GM12878 (cell line): ENCODE results near the gene CDC27. TPM values are rescaled to one million over a fixed set of nuclear protein-coding genes. Genes with fewer than 3 reads are reported as not detected.

Experiments
- ATAC-seq: fragments of 200-7000 bp; cut with Tn5 transposase; 3 replicates; pipeline ENCODE4 v1.9.1; 2020; ENCODE audit warnings: mild to moderate bottlenecking, moderate library complexity
- BruUV-seq: library from RNA; stranded (reverse); fragments of 400-500 nt; replicated peaks from 2 replicates; lab custom pipeline; 2021; lab: Mats Ljungman, UMichigan
- CTCF ChIA-PET: fragments of 300-600 bp; sonication (Branson Sonifier 250); formaldehyde crosslinking; extraction: SDS; loops from one replicate; lab custom pipeline; 2021; ENCODE audit warnings: inconsistent platforms; lab: Yijun Ruan, JAX
- POLR2A ChIA-PET: fragments of 350-600 bp; formaldehyde crosslinking; extraction: SDS; loops from one replicate; lab custom pipeline; 2021; ENCODE audit warnings: inconsistent platforms; lab: Charles Lee
- RAD21 ChIA-PET: fragments of 300-600 bp; sonication (Branson Sonifier 250); formaldehyde crosslinking; loops from one replicate; lab custom pipeline; 2023; ENCODE audit warnings: antibody characterized with exemption; ENCODE audit not compliant: unreplicated experiment; lab: Charles Lee
- SMC1A ChIA-PET: fragments of 300-600 bp; sonication (Branson Sonifier 250); formaldehyde crosslinking; loops from one replicate; lab custom pipeline; 2023; ENCODE audit not compliant: unreplicated experiment, uncharacterized antibody; lab: Charles Lee
- DNase-seq: peaks from one replicate; pipeline ENCODE4 v3.0.0-alpha.2; 2011; ENCODE audit warnings: low read depth, low spot score
- FAIRE-seq: peaks from 3 replicates; lab custom pipeline; 2011; peaks lifted over from hg19 to GRCh38; lab: Jason Lieb, UNC
- H2AFZ ChIP-seq: 2 replicates; pipeline ENCODE4 v1.6.0; 2011; ENCODE audit warnings: low read depth, low read length, control low read depth; ENCODE audit not compliant: control insufficient read depth
- H3K27ac ChIP-seq: 2 replicates; pipeline ENCODE4 v1.5.1; 2011; ENCODE audit warnings: control low read depth; ENCODE audit not compliant: control insufficient read depth, insufficient read depth
- H3K27me3 ChIP-seq, 2 experiments: replicated peaks in 1 of 2; 2 replicates each; pipeline versions ENCODE4 v1.6.0 to v1.6.1; 2011; ENCODE audit warnings: low read length in 1 of 2; ENCODE audit not compliant: control insufficient read depth in 2 of 2, insufficient read depth in 2 of 2
- H3K36me3 ChIP-seq, 2 experiments: 2 replicates each; pipeline ENCODE4 v1.5.1; 2011; ENCODE audit warnings: low read length in 1 of 2; ENCODE audit not compliant: control insufficient read depth in 2 of 2, insufficient read depth in 2 of 2
- H3K4me1 ChIP-seq: 2 replicates; pipeline ENCODE4 v1.6.1; 2011; ENCODE audit warnings: mild to moderate bottlenecking, low read length, moderate library complexity, mixed read lengths; ENCODE audit not compliant: control insufficient read depth, insufficient read depth
- H3K4me2 ChIP-seq: 2 replicates; pipeline ENCODE4 v1.6.0; 2011; ENCODE audit warnings: control low read depth; ENCODE audit not compliant: control insufficient read depth, insufficient read depth
- H3K4me3 ChIP-seq: fragments of 200-600 bp; sonication (generic); 2 replicates; pipeline ENCODE4 v1.5.1; 2016
- H3K79me2 ChIP-seq: 2 replicates; pipeline ENCODE4 v1.6.0; 2011; ENCODE audit warnings: low read length; ENCODE audit not compliant: control insufficient read depth, insufficient read depth
- H3K9ac ChIP-seq: 2 replicates; pipeline ENCODE4 v1.8.0; 2011; ENCODE audit warnings: low read length, control low read depth, mixed read lengths; ENCODE audit not compliant: control insufficient read depth, insufficient read depth
- H3K9me3 ChIP-seq: replicated peaks from 3 replicates; pipeline ENCODE4 v1.5.1; 2011; ENCODE audit warnings: mild to moderate bottlenecking, low read length; ENCODE audit not compliant: control insufficient read depth, insufficient read depth
- H4K20me1 ChIP-seq: 2 replicates; pipeline ENCODE4 v1.6.0; 2011; ENCODE audit not compliant: control insufficient read depth, insufficient read depth
- CHD2 ChIP-seq: IDR thresholded peaks from 2 replicates; pipeline ENCODE4 v1.6.1; 2011; ENCODE audit warnings: low read depth, low read length, improper control_type of control experiment, borderline replicate concordance
- HCFC1 ChIP-seq: fragments of 150-350 bp; IDR thresholded peaks from 2 replicates; pipeline ENCODE4 v1.6.1; 2014; ENCODE audit warnings: low read length
- HDGF ChIP-seq: fragments of 450-650 bp; IDR thresholded peaks from 2 replicates; pipeline ENCODE4 v1.6.1; 2016; ENCODE audit warnings: antibody characterized with exemption
- HSF1 ChIP-seq: fragments of 150-350 bp; IDR thresholded peaks from 2 replicates; pipeline ENCODE4 v1.6.1; 2014; ENCODE audit warnings: mild to moderate bottlenecking, low read depth, low read length
- IKZF2 ChIP-seq, 2 experiments: fragments of 450-650 bp; IDR thresholded peaks; 2 replicates each; pipeline ENCODE4 v1.6.1; 2017; ENCODE audit warnings: mild to moderate bottlenecking in 2 of 2, moderate library complexity in 2 of 2
- JUND ChIP-seq: IDR thresholded peaks from 2 replicates; pipeline ENCODE4 v1.6.1; 2012; ENCODE audit warnings: low read depth, mild to moderate bottlenecking, low read length, improper control_type of control experiment, moderate library complexity
- RAD21 ChIP-seq: IDR thresholded peaks from 2 replicates; pipeline ENCODE4 v1.6.1; 2011; ENCODE audit warnings: mild to moderate bottlenecking, low read depth, low read length, moderate library complexity; ENCODE audit not compliant: insufficient read depth
- RB1 ChIP-seq: fragments of 450-650 bp; formaldehyde crosslinking; IDR thresholded peaks from 2 replicates; pipeline ENCODE4 v1.6.1; 2017; ENCODE audit warnings: mild to moderate bottlenecking, borderline replicate concordance
- SRF ChIP-seq, 2 experiments: IDR thresholded peaks; 2 replicates each; pipeline ENCODE4 v1.6.1; 2011; ENCODE audit warnings: low read depth in 2 of 2, low read length in 2 of 2, mild to moderate bottlenecking in 1 of 2, moderate library complexity in 1 of 2
- STAT1 ChIP-seq: fragments of 450-650 bp; conservative IDR thresholded peaks from 2 replicates; pipeline ENCODE4 v1.6.1; 2014; ENCODE audit warnings: antibody characterized with exemption, mild to moderate bottlenecking
- SUPT20H ChIP-seq: IDR thresholded peaks from 2 replicates; pipeline ENCODE4 v1.6.1; 2011; ENCODE audit warnings: low read depth, mild to moderate bottlenecking, low read length, moderate library complexity, borderline replicate concordance; ENCODE audit not compliant: control insufficient read depth
- TAF1 ChIP-seq: IDR thresholded peaks from 2 replicates; pipeline ENCODE4 v1.6.1; 2011; ENCODE audit warnings: mild to moderate bottlenecking, low read depth, low read length, borderline replicate concordance
- TBL1XR1 ChIP-seq: IDR thresholded peaks from 2 replicates; pipeline ENCODE4 v1.6.1; 2012; ENCODE audit warnings: low read depth, low read length, improper control_type of control experiment
- ZBTB40 ChIP-seq: fragments of 450-650 bp; IDR thresholded peaks from 2 replicates; pipeline ENCODE4 v1.6.1; 2016; ENCODE audit warnings: mild to moderate bottlenecking, moderate library complexity, borderline replicate concordance
- ZNF207 ChIP-seq: fragments of 450-650 bp; IDR thresholded peaks from 2 replicates; pipeline ENCODE4 v1.6.1; 2014; ENCODE audit warnings: antibody characterized with exemption, mild to moderate bottlenecking, borderline replicate concordance
- WGBS: methylation state at CpG from one replicate; pipeline ENCODE4 v1.1.6; 2016; ENCODE audit warnings: low lambda C conversion rate; ENCODE audit not compliant: insufficient replicate concordance, insufficient coverage; ENCODE audit errors: missing lambda C conversion rate; 5-methylcytosine and 5-hydroxymethylcytosine counted together
- in situ Hi-C: fragments of 300-500 bp; cut with MboI; formaldehyde crosslinking; loops from 9 replicates; pipeline ENCODE4 v1.14.3; 2018; ENCODE audit warnings: mixed read lengths
- intact Hi-C: fragments of 100-400 bp; cut with micrococcal nuclease; formaldehyde crosslinking; loops from one replicate; pipeline ENCODE4 v1.14.2; 2022; ENCODE audit not compliant: unreplicated experiment
- polyA plus RNA-seq, 11 experiments: library from polyadenylated mRNA; depleted of rRNA in 4 of 11; unstranded in 6 of 11; stranded (reverse) in 5 of 11; fragments of >200 nt; fragmentation: Nextera tagmentation in 4 of 11; fragmentation: Illumina TruSeq in 1 of 11; extraction: Ambion mirVana in 4 of 11; extraction: Trizol in 1 of 11; gene quantifications; 1 replicate in 1 of 11; 2 replicates in 10 of 11; pipeline versions ENCODE4 v1.2.1 to v1.2.3, GENCODE V29; 2011 to 2016; ENCODE audit warnings: inconsistent platforms in 2 of 11, missing spikeins in 2 of 11, low read depth in 1 of 11
- total RNA-seq, 4 experiments: library from RNA; depleted of rRNA in 3 of 4; stranded (reverse); fragments of >200 nt in 3 of 4; fragmentation: Illumina TruSeq in 1 of 4; extraction: Trizol in 1 of 4; gene quantifications; 2 replicates each; pipeline versions ENCODE4 v1.2.1 to v1.2.3, GENCODE V29; 2013 to 2021

Gene CDC27
- total and polyA plus RNA-seq, 10 of the 15 experiments (the other 5 are each of a cell fraction or from before 2014, with no cell fraction given) = 23.2 to 138 (median 97.8) TPM

GRCh38 chr17:47179141-47179540, 10.0 kb downstream of the CDC27 start (continued):
- TF ChIP-seq ZBTB40 (no peak), SRF (IDR thresholded peaks at IDR 0.05; ENCODE audit: low read depth in 2 of 2, low read length in 2 of 2) (no peak), TAF1 (no peak), ZNF207 (no peak), RB1 (no peak)
- TF ChIP-seq, all 136 proteins: peak for 0

- WGBS = 98% methylated on average over 7 of the region's 7 CpGs
- TF ChIP-seq SUPT20H (no peak), CHD2 (no peak), HCFC1 (no peak), TBL1XR1 (no peak), JUND (no peak), HDGF (no peak), STAT1 (no peak), RAD21 (no peak), HSF1 (no peak), IKZF2 (IDR thresholded peaks at IDR 0.05) (no peak)
Observed at GRCh38 chr17:47177261-47177660, 11.8 kb downstream of the CDC27 start.

More at GRCh38 chr17:47177261-47177660, 11.8 kb downstream of the CDC27 start:
- H3K9ac ChIP-seq = no peak overlapping the region
- no peak overlapping the region for H3K4me3 ChIP-seq
- no peaks in the 10 kb centered on the region for H3K27me3 ChIP-seq
- peaks cover 85% of the 10 kb centered on the region for H3K79me2 ChIP-seq
- H3K36me3 ChIP-seq = peaks cover 2 to 18% of the 10 kb centered on the region in 2 experiments
- ChIA-PET POLR2A (interaction anchor here (1.2 kb wide), 1 partner anchor 17 kb away, joined by 3 read pairs; no protein-coding TSS in a partner anchor), RAD21 (no interaction called here), SMC1A (interaction anchor here (0.7 kb wide), 1 partner anchor 22 kb away, joined by 3 read pairs; no protein-coding TSS in a partner anchor), CTCF (no interaction called here)
- no peak overlapping the region for H2AFZ ChIP-seq
- H4K20me1 ChIP-seq = no peaks in the 10 kb centered on the region
- H3K27ac ChIP-seq = no peak overlapping the region
- no peak for ATAC-seq
- no peaks in the 10 kb centered on the region for H3K4me1 ChIP-seq
- H3K4me2 ChIP-seq = no peak overlapping the region
- BruUV-seq = no TSS peak
- no peak for DNase-seq
- no peak for FAIRE-seq
- in situ Hi-C loops = no loop called here
- intact Hi-C loops = no loop called here
- H3K9me3 ChIP-seq = no peaks in the 10 kb centered on the region
